ENCODE data around the gene HOXC4. TPM values are rescaled to one million over a fixed set of nuclear protein-coding genes. Genes with fewer than 3 reads are reported as not detected.

Gene HOXC4
- total RNA-seq, 6 donors from 2014 or later, result 0.40 to 1.0 (median 0.59) TPM; not detected in 3

DNA sequence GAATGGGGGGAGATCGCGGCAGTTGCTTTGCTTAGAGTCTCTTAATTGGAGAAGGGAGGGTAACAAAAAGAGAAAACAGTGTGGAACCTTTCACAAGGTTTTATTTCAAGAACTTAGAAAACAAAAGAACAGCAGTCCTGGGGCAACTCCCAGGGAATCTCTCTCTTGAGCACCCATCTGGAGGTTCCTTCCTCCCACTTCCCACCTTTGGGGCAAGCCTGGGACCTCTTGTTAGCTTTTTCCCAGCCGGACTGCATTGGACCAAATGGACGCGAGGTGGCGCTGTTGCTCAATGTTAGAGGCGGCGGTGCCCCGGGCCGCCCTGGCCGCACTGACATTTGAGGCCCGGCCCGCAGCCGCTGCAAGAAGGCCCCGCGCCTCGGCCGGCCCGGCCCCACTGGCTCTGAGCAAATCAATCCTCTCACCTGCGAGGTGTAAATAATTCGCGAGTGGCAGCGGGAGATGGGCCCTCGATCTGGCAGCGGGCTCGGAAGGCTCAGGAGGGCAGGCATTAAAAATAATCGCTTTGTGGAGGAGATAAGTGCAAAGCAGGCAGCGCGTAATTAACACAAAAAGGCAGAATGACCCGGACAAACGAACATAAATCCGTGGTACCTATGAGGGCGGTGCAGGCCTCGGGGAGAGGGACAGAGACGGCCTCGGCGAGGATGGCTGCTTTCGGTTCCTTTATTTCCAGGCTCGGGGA lies 47.6 kb upstream of the HOXC4 start:
- ATAC-seq (ENCODE audit: low FRiP score in 2 of 2) (peak; percentile 84 to 94), DNase-seq (peak; percentile 89 to 93)
- H3K27me3 ChIP-seq, result peaks cover 3 to 93% (median 48%) of the 10 kb centered on the region in 4 donors
- H3K4me3 ChIP-seq, result peak overlapping the region in 3 of 4 donors; percentile 19 to 42 (median 37)
- no peaks in the 10 kb centered on the region for H3K36me3 ChIP-seq
- WGBS, 2 donors, result 7 to 9% methylated on average over 31 to 37 of the region's 39 CpGs
- no peaks in the 10 kb centered on the region for H3K9me3 ChIP-seq
- no peak for TF ChIP-seq POLR2AphosphoS5 (IDR thresholded peaks at IDR 0.05)
- TF ChIP-seq, protein P1, sequence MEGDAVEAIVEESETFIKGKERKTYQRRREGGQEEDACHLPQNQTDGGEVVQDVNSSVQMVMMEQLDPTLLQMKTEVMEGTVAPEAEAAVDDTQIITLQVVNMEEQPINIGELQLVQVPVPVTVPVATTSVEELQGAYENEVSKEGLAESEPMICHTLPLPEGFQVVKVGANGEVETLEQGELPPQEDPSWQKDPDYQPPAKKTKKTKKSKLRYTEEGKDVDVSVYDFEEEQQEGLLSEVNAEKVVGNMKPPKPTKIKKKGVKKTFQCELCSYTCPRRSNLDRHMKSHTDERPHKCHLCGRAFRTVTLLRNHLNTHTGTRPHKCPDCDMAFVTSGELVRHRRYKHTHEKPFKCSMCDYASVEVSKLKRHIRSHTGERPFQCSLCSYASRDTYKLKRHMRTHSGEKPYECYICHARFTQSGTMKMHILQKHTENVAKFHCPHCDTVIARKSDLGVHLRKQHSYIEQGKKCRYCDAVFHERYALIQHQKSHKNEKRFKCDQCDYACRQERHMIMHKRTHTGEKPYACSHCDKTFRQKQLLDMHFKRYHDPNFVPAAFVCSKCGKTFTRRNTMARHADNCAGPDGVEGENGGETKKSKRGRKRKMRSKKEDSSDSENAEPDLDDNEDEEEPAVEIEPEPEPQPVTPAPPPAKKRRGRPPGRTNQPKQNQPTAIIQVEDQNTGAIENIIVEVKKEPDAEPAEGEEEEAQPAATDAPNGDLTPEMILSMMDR (IDR thresholded peaks at IDR 0.05), result peak; percentile 92 to 96 (median 94)
- H3K4me1 ChIP-seq, result peaks cover 12 to 27% (median 15%) of the 10 kb centered on the region in 4 donors
- H3K27ac ChIP-seq, result no peak overlapping the region

DNA sequence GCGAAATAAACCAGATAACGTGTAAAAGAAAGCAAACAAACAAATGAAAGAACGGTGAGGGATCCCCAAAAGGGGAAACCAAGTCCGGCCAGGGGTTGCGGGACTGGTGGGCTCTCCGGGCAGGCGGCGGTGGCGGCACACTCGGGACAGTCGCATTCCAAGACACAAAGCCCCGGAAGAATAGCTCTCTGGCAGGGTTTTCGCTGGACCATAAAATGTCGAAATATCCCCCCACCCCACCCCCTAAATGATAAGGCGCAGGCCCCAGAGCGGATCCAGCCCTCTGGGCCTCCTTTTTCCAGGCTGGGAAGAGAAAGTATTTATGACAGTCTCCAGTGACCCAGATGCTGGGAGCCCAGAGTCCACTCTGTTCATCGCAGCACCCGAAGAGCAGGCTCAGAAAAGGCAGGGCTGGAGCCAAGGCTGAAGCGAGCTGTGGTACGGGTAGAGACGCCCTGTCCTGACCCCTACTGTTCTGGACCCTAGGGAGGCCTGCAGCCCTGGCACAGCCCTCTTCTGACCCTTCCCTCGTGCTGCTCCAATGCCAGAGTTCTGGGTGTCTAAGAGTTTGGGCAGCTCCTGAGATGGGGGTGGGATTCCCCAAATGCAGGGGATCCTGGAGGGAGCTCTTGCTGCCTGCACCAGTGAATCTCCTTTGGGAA lies 46.9 kb upstream of the HOXC4 start:
- H3K27me3 ChIP-seq, result peaks cover 3 to 92% (median 47%) of the 10 kb centered on the region in 4 donors
- H3K36me3 ChIP-seq, result no peaks in the 10 kb centered on the region
- ATAC-seq (ENCODE audit: low FRiP score in 2 of 2) (no peak), DNase-seq (peak in 1 of 2 donors; percentile 57)
- WGBS, 2 donors, result 15 to 26% methylated on average over 17 to 22 of the region's 22 CpGs
- H3K4me3 ChIP-seq, result peak overlapping the region in 3 of 4 donors; percentile 19 to 42 (median 37)
- no peak overlapping the region for H3K27ac ChIP-seq
- peaks cover 13 to 27% (median 17%) of the 10 kb centered on the region in 4 donors for H3K4me1 ChIP-seq
- no peak for TF ChIP-seq EP300 (IDR thresholded peaks at IDR 0.05)
- no peak for TF ChIP-seq POLR2AphosphoS5 (IDR thresholded peaks at IDR 0.05)
- TF ChIP-seq, protein P1 (IDR thresholded peaks at IDR 0.05), result no peak
- TF ChIP-seq POLR2A (IDR thresholded peaks at IDR 0.05), result no peak
- no peaks in the 10 kb centered on the region for H3K9me3 ChIP-seq

DNA sequence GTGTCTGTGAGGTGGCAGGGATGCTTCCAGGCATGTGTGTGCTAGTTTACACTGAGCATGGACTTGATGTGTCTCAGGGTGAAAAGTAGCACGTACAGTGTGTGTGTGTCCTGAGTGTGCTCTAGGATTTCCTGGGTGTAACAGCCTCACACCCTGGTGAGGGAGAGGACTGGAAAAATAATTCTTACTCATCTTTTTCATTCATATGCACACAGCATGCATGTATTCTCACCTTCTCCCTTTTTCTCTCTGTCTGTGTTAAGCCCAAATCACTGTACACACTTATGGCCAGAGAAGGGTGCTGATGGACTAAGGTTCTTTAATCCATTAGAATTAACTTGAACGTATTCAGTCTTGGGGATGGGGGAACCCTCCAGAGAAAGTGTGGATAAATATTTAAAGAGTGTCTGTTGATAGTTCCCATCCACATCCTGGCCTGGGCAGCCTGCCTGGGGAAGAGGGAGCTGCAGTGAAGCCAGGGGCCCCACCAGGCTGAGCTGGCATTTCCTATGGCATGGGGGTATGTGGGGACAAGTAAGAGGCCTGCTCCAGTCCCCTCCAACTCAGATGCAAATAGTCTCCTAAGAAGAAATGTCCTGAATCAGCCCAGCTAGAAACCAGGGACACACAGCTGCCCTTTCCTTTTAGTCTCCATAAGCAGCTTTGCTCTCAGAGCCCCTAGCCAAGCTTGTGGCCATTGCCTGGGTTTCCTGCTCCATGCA lies 45.9 kb upstream of the HOXC4 start:
- Histone ChIP-seq H3K9me3 (no peaks in the 10 kb centered on the region), H3K27ac (no peak overlapping the region), H3K27me3 (peaks cover 3 to 89% (median 46%) of the 10 kb centered on the region in 4 donors), H3K4me3 (no peak overlapping the region), H3K36me3 (no peaks in the 10 kb centered on the region), H3K4me1 (peaks cover 13 to 27% (median 17%) of the 10 kb centered on the region in 4 donors)
- no peak for DNase-seq
- 25 to 41% methylated on average over 2 of the region's 2 CpGs for WGBS, 2 donors
- ATAC-seq (ENCODE audit: low FRiP score in 2 of 2), result no peak
- TF ChIP-seq POLR2AphosphoS5 (IDR thresholded peaks at IDR 0.05), result no peak
- TF ChIP-seq, protein P1 (IDR thresholded peaks at IDR 0.05), result no peak
- no peak for TF ChIP-seq EP300 (IDR thresholded peaks at IDR 0.05)
- TF ChIP-seq POLR2A (IDR thresholded peaks at IDR 0.05), result no peak

DNA sequence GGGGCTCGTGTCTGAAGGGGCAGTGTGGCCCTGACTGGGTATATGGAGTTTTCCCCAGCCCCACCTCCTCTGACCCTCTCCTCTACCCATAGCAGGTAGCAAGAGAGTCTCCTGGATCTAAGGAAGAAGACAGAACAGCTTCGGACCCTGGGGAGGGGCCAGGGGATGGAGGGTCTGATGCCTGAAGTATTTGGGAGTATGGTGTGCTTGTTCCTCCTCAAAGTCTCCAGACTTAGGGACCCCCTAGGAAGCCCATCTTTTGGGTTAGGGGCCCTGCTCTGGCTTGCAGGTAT lies 45.4 kb upstream of the HOXC4 start:
- H3K9me3 ChIP-seq, result no peaks in the 10 kb centered on the region
- H3K27ac ChIP-seq, result no peak overlapping the region
- H3K4me1 ChIP-seq, result peaks cover 13 to 27% (median 17%) of the 10 kb centered on the region in 4 donors
- no peak for ATAC-seq (ENCODE audit: low FRiP score in 2 of 2)
- no peak for TF ChIP-seq EP300 (IDR thresholded peaks at IDR 0.05)
- TF ChIP-seq POLR2AphosphoS5 (IDR thresholded peaks at IDR 0.05), result no peak
- TF ChIP-seq POLR2A (IDR thresholded peaks at IDR 0.05), result no peak
- TF ChIP-seq, protein P1 (IDR thresholded peaks at IDR 0.05), result no peak
- no peak overlapping the region for H3K4me3 ChIP-seq
- WGBS, 2 donors, result 13 to 28% methylated on average over 2 of the region's 2 CpGs
- peaks cover 3 to 89% (median 46%) of the 10 kb centered on the region in 4 donors for H3K27me3 ChIP-seq
- no peak for DNase-seq
- no peaks in the 10 kb centered on the region for H3K36me3 ChIP-seq
